ENCODE results near the gene GLT1D1.

GLT1D1 gene

DNA sequence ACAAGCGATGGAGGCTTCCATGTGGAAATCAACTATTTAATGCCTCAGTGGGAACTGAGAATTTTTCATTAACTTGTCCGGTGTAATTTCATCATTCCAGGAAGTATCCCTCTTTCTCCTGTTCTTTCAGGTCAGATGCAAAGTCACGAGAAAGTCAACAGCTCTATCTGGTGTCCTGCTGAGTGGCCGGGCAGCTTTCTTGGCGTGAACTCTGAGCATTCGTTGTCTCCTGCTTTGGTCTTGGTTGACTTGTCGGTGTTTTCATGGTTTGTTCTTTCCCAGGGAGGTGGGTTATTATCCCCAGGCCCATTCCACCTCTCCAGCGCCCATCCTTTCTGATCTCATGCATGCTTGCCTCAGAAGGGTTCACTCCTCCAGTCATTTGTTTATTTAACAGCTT lies 149.1 kb downstream of the GLT1D1 start:
- no peak for DNase-seq (ENCODE audit: low spot score)

DNA sequence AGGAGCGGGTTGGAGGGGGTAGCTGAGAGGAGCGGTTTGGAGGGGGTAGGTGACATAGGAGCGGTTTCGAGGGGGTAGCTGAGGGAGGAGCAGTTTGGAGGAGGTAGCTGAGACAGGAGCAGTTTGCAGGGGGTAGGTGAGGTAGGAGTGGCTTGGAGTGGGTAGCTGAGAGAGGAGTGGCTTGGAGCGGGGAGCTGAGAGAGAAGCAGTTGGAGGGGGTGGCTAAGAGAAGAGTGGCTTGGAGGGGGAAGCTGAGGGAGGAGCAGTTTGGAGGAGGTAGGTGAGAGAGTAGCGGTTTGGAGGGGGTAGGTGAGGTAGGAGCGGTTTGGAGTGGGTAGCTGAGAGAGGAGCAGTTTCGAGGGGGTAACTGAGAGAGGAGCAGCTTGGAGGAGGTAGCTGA lies 152.1 kb downstream of the GLT1D1 start:
- no peak for DNase-seq (ENCODE audit: low spot score)

DNA sequence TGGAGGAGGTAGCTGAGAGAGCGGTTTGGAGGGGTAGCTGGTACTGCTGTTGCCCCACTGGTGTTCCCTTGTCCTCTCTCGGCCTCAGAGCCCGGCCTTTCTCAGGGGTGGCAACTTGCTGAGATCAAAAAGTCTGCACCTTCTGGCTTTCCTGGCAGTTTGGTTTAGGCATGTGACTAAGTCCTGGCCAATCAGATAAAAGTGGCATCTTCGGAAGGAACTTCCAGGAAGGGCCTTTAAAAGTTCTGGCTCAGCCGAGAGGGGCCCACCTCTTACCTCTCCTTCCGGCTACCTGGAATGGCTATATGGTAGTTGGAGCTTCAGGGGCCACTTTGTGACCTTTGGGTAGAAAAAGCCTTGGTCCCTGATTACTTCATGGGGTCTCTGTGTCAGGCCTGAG lies 152.6 kb downstream of the GLT1D1 start:
- no peak for DNase-seq (ENCODE audit: low spot score)

DNA sequence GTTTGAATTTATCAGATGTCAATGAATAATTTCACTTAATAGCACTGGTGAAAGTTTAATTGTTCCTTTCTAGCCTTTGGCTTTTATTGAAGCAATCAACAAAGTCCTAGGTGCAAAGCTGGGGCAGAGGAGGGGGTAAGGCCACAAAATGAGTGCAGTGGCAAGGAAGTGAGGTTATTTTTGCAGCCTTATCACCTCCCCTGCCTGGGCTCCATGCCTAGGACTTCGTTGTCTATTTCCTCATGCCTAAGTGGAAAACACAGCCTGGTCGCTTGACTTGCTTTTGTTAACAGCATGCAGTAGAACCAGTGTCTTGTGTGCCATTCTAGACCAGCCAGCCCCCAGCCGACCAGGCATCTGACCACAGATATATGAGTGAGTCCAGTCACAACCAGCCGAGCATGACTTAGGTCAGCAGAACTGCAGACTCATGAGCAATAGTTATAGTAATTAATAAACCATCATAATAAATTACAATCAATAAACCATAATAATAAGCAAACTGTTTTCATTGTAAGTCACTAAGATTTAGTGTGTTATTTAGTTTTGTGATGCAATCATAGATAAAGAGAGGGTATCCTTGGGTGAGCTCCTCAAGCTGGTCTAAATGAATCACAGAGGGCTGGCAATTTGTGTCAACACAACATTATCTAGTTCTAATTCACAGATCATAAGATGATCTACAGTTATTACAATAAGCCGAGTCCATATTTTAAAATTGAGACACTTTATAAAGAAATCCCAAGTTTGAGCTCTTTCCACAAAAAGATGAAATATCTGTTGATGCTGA lies 156.8 kb downstream of the GLT1D1 start:
- DNase-seq (ENCODE audit: low spot score), result no peak

DNA sequence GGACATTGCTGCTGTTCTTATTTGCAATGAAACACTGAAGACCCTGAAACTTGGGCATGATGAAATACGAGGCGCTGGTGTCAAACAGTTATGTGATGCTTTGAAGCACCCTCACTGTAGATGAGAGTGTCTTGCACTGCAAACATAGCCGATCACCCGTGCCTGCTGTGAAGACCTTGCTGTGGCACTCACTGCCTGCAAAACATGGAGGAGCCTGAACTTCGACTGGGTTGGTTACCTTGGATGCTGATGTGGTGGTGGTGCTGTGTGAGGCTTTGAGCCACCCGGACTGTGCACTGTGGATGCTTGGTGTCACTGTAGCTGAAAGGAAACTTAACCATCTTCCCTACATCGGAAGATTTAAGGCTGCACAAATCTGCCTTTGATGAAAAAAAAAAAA lies 162.9 kb downstream of the GLT1D1 start:
- DNase-seq (ENCODE audit: low spot score), result no peak

DNA sequence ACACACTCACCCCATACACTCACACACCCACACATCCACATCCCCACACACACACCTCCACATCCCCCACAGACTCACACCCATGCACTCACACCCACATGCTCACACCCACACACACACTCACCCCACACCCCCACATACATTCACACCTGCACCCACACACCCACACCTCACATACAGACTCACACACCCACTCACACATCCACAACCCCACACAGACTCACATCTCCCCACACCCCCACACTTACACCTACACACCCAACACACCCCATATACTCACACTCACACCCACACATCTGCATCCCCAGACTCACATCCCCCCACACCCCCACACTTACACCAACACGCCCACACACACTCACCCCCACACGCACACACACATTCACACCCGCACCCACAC lies 171.8 kb downstream of the GLT1D1 start:
- no peak for DNase-seq (ENCODE audit: low spot score)

DNA sequence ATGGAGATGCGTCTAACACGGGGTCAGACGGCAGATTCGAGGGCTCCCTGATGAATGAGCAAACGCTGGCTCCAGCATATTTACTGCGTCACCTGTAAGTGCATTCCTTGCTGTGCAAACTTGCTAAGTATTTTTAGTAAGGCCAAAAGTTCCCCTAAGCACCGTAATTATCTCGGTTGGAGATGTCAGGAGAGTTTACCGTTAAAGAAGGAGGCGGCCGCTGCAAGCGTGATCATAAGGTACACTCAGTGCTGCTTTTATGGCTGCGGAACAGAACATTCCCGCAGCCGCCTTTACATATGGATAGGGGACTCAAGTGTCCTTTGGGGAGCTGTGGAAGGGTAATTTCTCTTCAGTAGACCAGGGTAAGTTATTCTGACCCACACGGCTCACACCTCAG lies 175.6 kb downstream of the GLT1D1 start:
- DNase-seq (ENCODE audit: low spot score), result no peak
